Globus pallidus (tissue), 1 donor: ENCODE measurements around the gene DOCK2.
A peak's percentile ranks its signal among the peaks of the same experiment; 100 is the strongest.

ENCODE experiments used
- DNase-seq: peaks from one replicate; pipeline ENCODE4 v3.0.0-alpha.2; 2015; ENCODE audit warnings: low spot score

DOCK2 gene

GRCh38 chr5:170097934-170098333 lies 460.9 kb downstream of the DOCK2 start:
- DNase-seq, result peak; percentile 15

- DNase-seq, result peak; percentile 70
Observed at GRCh38 chr5:170100066-170100943, 463.2 kb downstream of the DOCK2 start.

GRCh38 chr5:170103447-170103846 lies 466.4 kb downstream of the DOCK2 start:
- no peak for DNase-seq

GRCh38 chr5:170104299-170104698 lies 467.2 kb downstream of the DOCK2 start:
- DNase-seq, result no peak

GRCh38 chr5:170104710-170105109 lies 467.6 kb downstream of the DOCK2 start:
- no peak for DNase-seq

GRCh38 chr5:170105642-170106611 lies 468.9 kb downstream of the DOCK2 start, which contains the start of gene FOXI1:
Gene FOXI1 (plus strand): TSS chr5:170105897. CDS start chr5:170105958, 61 bp downstream.
- no peak for DNase-seq

- no peak for DNase-seq
Observed at GRCh38 chr5:170107674-170108073, 470.6 kb downstream of the DOCK2 start.

- DNase-seq, result no peak
Observed at GRCh38 chr5:170108266-170108785, 471.3 kb downstream of the DOCK2 start.

- DNase-seq, result no peak
Observed at GRCh38 chr5:170109059-170110031, 472.3 kb downstream of the DOCK2 start.

- no peak for DNase-seq
Observed at GRCh38 chr5:170110403-170111087, 473.5 kb downstream of the DOCK2 start.

- no peak for DNase-seq
Observed at GRCh38 chr5:170111088-170111785, 474.2 kb downstream of the DOCK2 start.

GRCh38 chr5:170112876-170113521 lies 475.9 kb downstream of the DOCK2 start:
- no peak for DNase-seq

GRCh38 chr5:170113522-170113900 lies 476.4 kb downstream of the DOCK2 start:
- DNase-seq, result no peak

- no peak for DNase-seq
Observed at GRCh38 chr5:170114271-170114670, 477.2 kb downstream of the DOCK2 start.

GRCh38 chr5:170115925-170116324 lies 478.9 kb downstream of the DOCK2 start:
- no peak for DNase-seq

GRCh38 chr5:170117736-170118135 lies 480.7 kb downstream of the DOCK2 start:
- DNase-seq, result no peak

- no peak for DNase-seq
Observed at GRCh38 chr5:170120576-170120975, 483.5 kb downstream of the DOCK2 start.

- DNase-seq, result no peak
Observed at GRCh38 chr5:170121321-170121720, 484.2 kb downstream of the DOCK2 start.

GRCh38 chr5:170126061-170126460 lies 489.0 kb downstream of the DOCK2 start:
- DNase-seq, result no peak
